Cerebellar nuclear complex (tissue), 1 donor: ENCODE data around the gene RRAD.
"Not testable (repeated sequence)": the region's sequence is repeated elsewhere in the genome, so short reads cannot be mapped to it uniquely, and the experiment has no call there.

Source experiments
- DNase-seq, 2 experiments: peaks; one replicate each; lab custom pipeline; 2025; lab: John Stamatoyannopoulos, UW

RRAD gene

GRCh38 chr16:66925322-66925840 is at the start of gene RRAD:
Gene RRAD (minus strand): TSS chr16:66925535. CDS start chr16:66925179, 356 bp downstream.
- no peak for DNase-seq

- DNase-seq: not testable (repeated sequence)
These were observed 49.6 kb upstream of the RRAD start for GRCh38 chr16:66974932-66975246.

GRCh38 chr16:66974156-66974931 is 49.0 kb upstream of the RRAD start:
- not testable (repeated sequence) for DNase-seq

DNA sequence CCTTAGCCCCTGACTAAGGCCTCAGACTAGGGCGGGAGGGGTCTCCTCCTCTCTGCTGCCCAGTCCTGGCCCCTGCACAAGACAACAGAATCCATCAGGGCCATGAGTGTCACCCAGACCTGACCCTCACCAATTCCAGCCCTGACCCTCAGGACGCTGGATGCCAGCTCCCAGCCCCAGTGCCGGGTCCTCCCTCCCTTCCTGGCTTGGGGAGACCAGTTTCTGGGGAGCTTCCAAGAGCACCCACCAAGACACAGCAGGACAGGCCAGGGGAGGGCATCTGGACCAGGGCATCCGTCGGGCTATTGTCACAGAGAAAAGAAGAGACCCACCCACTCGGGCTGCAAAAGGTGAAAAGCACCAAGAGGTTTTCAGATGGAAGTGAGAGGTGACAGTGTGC is 48.4 kb upstream of the RRAD start:
- no peak for DNase-seq

GRCh38 chr16:66972983-66973382 is 47.6 kb upstream of the RRAD start:
- DNase-seq: no peak

DNA sequence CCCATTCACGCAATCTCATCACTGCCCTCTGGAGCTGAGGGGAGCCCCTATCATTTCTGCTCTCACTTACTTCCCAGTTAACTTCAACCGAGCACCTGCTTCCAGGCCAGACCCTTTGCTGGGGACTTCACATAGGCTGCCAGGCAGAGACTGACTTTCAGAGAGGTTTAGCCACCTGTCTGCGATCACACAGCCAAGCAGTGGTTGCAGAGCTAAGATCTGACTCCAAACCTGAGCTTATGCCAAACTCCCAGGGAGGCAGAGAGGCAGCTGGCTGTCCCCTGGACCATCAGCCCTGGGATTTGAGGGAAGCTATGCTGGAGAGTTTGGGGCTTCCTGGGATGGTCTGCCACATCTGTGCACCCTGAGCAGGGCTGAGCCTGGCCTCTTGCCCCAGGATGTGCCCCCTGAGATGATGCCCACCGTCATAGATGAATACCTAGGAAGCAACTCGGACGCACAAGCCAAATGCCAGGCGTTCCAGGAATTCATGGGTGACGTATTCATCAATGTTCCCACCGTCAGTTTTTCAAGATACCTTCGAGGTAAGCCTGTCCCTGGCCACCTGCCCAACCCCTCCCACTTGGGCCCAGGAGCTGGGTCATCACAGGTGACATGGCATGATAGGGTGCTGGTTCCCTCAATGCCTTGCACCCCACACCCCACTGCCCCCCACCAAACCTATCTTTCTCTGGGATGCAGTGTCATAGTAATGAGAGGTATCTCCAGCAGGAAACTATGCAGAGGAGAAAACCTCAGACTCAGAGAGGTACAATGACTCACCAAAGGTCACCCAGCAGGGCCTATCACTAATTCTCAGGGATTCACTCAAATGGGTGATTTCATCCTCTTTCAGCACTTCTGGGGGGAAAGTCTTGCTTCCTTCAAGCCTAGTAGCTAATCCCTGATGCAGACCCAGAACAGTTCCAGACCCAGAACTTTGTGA is 45.7 kb upstream of the RRAD start:
- DNase-seq: no peak

DNA sequence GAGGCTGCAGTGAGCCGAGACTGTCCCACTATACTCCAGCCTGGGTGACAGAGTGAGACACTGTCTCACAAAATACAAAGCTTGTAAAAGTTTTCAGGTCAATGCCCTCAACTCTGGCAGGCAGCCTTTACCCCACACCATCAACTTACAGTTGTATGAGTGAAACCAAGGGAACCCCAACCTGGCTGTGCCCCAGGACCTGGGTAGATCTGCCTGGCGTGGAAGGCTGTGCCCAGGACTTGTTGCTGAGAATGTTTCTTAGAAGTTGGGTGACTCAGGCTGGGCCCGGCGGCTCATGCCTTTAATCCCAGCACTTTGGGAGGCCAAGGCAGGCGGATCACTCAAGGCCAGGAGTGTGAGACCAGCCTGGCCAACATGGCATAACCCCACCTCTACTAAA is 43.5 kb upstream of the RRAD start:
- no peak for DNase-seq

DNA sequence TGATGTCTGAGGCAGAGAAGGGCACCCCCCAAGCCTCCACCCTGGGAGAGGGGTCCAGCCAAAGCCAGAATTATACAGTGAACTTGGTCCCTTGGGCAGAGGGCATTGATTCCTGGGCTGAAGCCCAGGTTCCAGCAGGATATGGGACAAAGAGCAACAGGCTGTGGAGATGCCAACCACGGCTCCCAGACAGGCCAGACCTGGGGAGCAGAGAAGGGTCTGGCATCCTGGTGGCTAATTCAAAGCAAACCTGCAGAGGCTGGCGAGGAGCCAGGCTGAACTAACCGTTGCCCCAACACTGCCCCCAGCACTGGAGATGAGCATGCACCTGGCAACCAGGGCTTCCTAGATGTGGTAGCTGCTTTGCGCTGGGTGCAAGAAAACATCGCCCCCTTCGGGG is 38.7 kb upstream of the RRAD start:
- DNase-seq: no peak

DNA sequence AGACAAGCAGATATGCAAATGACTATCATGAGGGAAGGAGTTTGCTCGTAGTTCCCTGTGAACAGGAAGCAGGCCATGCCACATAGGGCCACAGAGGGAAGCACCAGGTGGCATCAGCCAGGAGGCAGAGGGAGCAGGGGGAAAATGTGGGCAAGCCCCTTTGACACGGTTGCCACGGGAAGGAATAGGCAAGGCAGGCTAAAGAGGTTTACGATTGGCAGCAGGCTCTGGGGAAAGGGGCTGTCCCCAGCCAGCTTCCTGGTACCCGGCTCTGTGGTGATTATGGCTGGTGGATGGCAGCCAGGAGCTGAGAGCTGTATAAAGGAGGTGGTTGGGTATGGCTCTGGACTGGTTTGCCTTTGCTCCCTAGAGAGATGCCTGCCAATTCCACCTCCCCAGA is 36.6 kb upstream of the RRAD start:
- no peak for DNase-seq

- no peak for DNase-seq
These were observed 35.9 kb upstream of the RRAD start, which contains the start of gene CES3 for GRCh38 chr16:66961065-66961744. Gene CES3 (plus strand): TSS chr16:66961266. CDS start chr16:66961308, 42 bp downstream.

DNA sequence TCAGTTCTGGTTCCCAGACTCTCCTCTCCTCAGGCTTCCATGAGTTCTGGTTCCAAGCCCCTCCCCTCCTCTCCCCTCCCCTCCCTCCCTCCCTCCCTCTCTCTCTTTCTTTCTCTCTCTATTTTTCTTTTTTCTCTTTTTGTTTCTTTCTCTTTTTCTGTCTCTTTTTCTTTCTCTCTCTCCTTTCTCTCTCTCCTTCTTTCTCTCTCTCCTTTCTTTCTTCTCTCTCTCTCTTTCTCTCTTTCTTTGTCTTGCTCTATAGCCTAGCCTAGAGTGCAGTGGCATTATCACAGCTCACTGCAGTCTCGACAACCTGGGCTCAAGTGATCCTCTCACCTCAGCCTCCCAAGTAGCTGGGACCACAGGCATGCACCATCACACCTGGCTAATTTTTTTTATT is 34.9 kb upstream of the RRAD start:
- no peak for DNase-seq

- DNase-seq: peak; percentile 17 to 62
These were observed 34.4 kb upstream of the RRAD start for GRCh38 chr16:66959704-66960161.

DNA sequence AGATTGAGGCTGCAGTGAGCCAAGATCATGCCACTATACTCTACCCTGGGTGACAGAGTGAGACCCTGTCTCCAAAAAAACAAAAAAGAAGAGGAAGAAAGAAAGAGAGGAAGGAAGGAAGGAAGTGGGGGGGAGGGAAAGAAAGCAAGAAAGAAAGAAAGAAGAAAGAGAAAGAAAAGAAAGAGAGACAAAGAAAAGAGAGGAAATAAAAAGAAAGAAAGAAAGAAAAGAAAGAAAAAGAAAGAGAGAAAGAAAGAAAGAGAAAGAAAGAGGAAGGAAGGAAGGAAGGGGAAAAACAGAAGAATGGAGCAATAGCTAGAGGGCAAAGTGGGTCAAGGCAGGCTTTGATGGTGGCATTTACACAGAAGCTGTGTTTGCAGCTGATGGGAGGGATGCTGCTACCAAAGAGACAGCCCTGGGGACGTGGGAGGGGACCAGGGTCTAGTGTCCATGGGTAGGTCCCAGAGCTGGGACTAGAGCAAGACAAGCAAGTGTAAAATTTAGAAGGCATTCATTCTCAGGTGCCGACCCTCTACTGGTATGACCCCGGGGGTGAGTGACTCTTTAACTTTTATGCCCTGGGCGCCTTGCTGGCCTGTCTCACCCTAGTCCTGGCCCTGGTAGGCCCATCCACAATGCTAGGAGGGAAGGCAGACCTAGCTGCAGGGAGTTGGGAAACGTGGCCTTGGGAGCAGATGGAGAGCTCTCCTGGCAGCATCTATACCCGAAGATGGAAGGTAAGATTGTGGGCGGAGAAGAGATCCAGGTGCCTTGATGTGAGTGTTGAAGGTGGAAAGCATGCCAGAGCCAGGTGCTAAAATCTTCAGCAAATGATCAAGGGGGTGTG is 33.7 kb upstream of the RRAD start:
- DNase-seq: no peak

- not testable (repeated sequence) for DNase-seq
These were observed 30.8 kb upstream of the RRAD start for GRCh38 chr16:66956154-66956457.

- not testable (repeated sequence) for DNase-seq
These were observed 30.2 kb upstream of the RRAD start for GRCh38 chr16:66955363-66956153.

DNA sequence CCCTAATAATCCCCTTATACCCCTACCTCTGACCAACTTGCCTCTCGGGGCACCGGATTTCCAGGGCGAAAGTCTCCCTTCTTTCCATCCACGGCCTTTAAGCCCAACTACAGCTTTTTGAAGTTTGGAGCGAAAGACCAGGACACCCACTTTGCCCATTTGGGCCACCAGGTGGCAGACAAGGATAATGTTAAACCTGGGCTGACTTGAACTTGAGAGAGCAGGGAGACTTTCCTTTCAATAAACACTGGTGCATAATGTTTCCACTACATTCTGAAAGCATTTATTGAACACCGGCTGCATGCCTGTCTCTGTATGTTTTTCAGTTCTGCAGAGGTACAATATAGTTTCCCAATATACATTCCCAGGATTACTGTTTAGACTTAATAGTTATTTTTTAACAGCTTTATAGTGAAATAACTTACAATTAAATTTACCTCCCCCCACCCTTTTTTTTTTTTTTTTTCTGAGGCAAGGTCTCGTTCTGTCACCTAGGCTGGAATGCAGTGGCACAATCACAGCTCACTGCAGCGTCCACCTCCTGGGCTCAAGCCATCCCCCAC is 28.8 kb upstream of the RRAD start:
- DNase-seq: peak; percentile 23 to 46

- no peak for DNase-seq
These were observed 28.2 kb upstream of the RRAD start for GRCh38 chr16:66953462-66954096.

GRCh38 chr16:66952430-66953110 is 27.2 kb upstream of the RRAD start:
- DNase-seq: no peak
